BLaER1 (cell line): ENCODE data around the gene ZNF624.
"Not testable (repeated sequence)": the region's sequence is repeated elsewhere in the genome, so short reads cannot be mapped to it uniquely, and the experiment has no call there.

ENCODE experiments used
- H3K27ac ChIP-seq: shearing (Covaris generic); formaldehyde crosslinking; 2 replicates; pipeline ENCODE4 v1.8.1; 2022
- H3K27me3 ChIP-seq: shearing (Covaris generic); formaldehyde crosslinking; 2 replicates; pipeline ENCODE4 v1.8.1; 2022
- H3K36me3 ChIP-seq: shearing (Covaris generic); formaldehyde crosslinking; 2 replicates; pipeline ENCODE4 v1.8.1; 2022
- H3K4me1 ChIP-seq: shearing (Covaris generic); formaldehyde crosslinking; 2 replicates; pipeline ENCODE4 v1.8.1; 2022
- H3K4me2 ChIP-seq: shearing (Covaris generic); formaldehyde crosslinking; 2 replicates; pipeline ENCODE4 v1.8.1; 2022
- H3K4me3 ChIP-seq: shearing (Covaris generic); formaldehyde crosslinking; 2 replicates; pipeline ENCODE4 v1.8.1; 2022
- H3K9ac ChIP-seq: shearing (Covaris generic); formaldehyde crosslinking; 2 replicates; pipeline ENCODE4 v1.8.1; 2022
- H3K9me3 ChIP-seq: shearing (Covaris generic); formaldehyde crosslinking; 2 replicates; pipeline ENCODE4 v1.8.1; 2022
- H4K20me1 ChIP-seq: shearing (Covaris generic); formaldehyde crosslinking; 2 replicates; pipeline ENCODE4 v1.8.1; 2022
- Cebpa-rat ChIP-seq: shearing (Covaris generic); IDR thresholded peaks from 2 replicates; pipeline ENCODE4 v1.8.1; 2022

ZNF624 gene

GRCh38 chr17:16653367-16654041 is at the start of gene ZNF624:
TSS of gene ZNF624 (minus strand) at chr17:16653850.
- H3K9ac ChIP-seq: peak within 1 kb of the TSS; percentile 84
- no peaks in the 10 kb centered on the region for H3K27me3 ChIP-seq
- H3K27ac ChIP-seq: peak within 1 kb of the TSS; percentile 80
- H3K4me1 ChIP-seq: peaks cover 17% of the 10 kb centered on the region
- peak within 1 kb of the TSS; percentile 91 for H3K4me2 ChIP-seq
- H4K20me1 ChIP-seq: no peaks in the 10 kb centered on the region
- peaks cover 18% of the 10 kb centered on the region for H3K9me3 ChIP-seq
- H3K36me3 ChIP-seq: peaks cover 10% of the 10 kb centered on the region
- TF ChIP-seq Cebpa-rat: no peak
- peak within 1 kb of the TSS; percentile 80 for H3K4me3 ChIP-seq

- H3K4me1 ChIP-seq: 0 out of 2 replicates have a peak, but pooled peaks cover 13% of the 10 kb centered on the region
- not testable (repeated sequence) for H3K27ac ChIP-seq, H3K4me2 ChIP-seq, H3K9ac ChIP-seq, H4K20me1 ChIP-seq, H3K36me3 ChIP-seq, H3K27me3 ChIP-seq, H3K4me3 ChIP-seq, H3K9me3 ChIP-seq
These were observed 44.0 kb upstream of the ZNF624 start for GRCh38 chr17:16697603-16698002.

- not testable (repeated sequence) for H4K20me1 ChIP-seq, H3K9ac ChIP-seq, H3K4me1 ChIP-seq, H3K27ac ChIP-seq, H3K27me3 ChIP-seq, H3K4me3 ChIP-seq, H3K36me3 ChIP-seq, H3K4me2 ChIP-seq
- H3K9me3 ChIP-seq: peaks cover 14% of the 10 kb centered on the region; the same call in 1 of the 2 replicates
These were observed 36.8 kb upstream of the ZNF624 start for GRCh38 chr17:16690447-16690846.

GRCh38 chr17:16689731-16690281 is 36.2 kb upstream of the ZNF624 start, which contains the start of gene CCDC144A:
TSS of gene CCDC144A (plus strand) at chr17:16690241. CDS start at chr17:16690401, 160 bp downstream.
- H4K20me1 ChIP-seq, H3K27me3 ChIP-seq, H3K36me3 ChIP-seq, H3K9ac ChIP-seq, H3K27ac ChIP-seq, H3K4me2 ChIP-seq, H3K4me1 ChIP-seq, H3K4me3 ChIP-seq: not testable (repeated sequence)
- H3K9me3 ChIP-seq: peaks cover 14% of the 10 kb centered on the region; the same call in 1 of the 2 replicates

- H3K36me3 ChIP-seq, H3K9ac ChIP-seq, H3K4me3 ChIP-seq, H3K4me1 ChIP-seq, H4K20me1 ChIP-seq, H3K4me2 ChIP-seq, H3K27ac ChIP-seq: not testable (repeated sequence)
- peaks cover 14% of the 10 kb centered on the region; the same call in 1 of the 2 replicates for H3K9me3 ChIP-seq
- H3K27me3 ChIP-seq: peaks cover 16% of the 10 kb centered on the region
These were observed 33.5 kb upstream of the ZNF624 start for GRCh38 chr17:16687151-16687550.

- not testable (repeated sequence) for H3K4me2 ChIP-seq, H4K20me1 ChIP-seq, H3K36me3 ChIP-seq, H3K4me3 ChIP-seq, H3K4me1 ChIP-seq, H3K9ac ChIP-seq, H3K27ac ChIP-seq
- Histone ChIP-seq H3K27me3 (peaks cover 16% of the 10 kb centered on the region), H3K9me3 (peaks cover 14% of the 10 kb centered on the region; the same call in 1 of the 2 replicates)
These were observed 32.4 kb upstream of the ZNF624 start for GRCh38 chr17:16686019-16686418.

- H3K4me1 ChIP-seq, H3K36me3 ChIP-seq, H3K9me3 ChIP-seq, H3K27ac ChIP-seq, H3K4me3 ChIP-seq, H3K9ac ChIP-seq, H4K20me1 ChIP-seq: not testable (repeated sequence)
- Histone ChIP-seq H3K4me2 (peak overlapping the region; percentile 55), H3K27me3 (peaks cover 16% of the 10 kb centered on the region)
These were observed 29.9 kb upstream of the ZNF624 start for GRCh38 chr17:16683290-16684138.

GRCh38 chr17:16676676-16677268 is 23.1 kb upstream of the ZNF624 start:
- H4K20me1 ChIP-seq: no peaks in the 10 kb centered on the region
- no peak overlapping the region for H3K27ac ChIP-seq
- H3K36me3 ChIP-seq: no peaks in the 10 kb centered on the region
- H3K27me3 ChIP-seq: no peaks in the 10 kb centered on the region
- no peaks in the 10 kb centered on the region for H3K9me3 ChIP-seq
- H3K9ac ChIP-seq: no peak overlapping the region
- H3K4me3 ChIP-seq: no peak overlapping the region
- no peaks in the 10 kb centered on the region for H3K4me1 ChIP-seq
- no peak overlapping the region for H3K4me2 ChIP-seq
- TF ChIP-seq Cebpa-rat: no peak

GRCh38 chr17:16666907-16667636 is 13.4 kb upstream of the ZNF624 start:
- H3K27me3 ChIP-seq: peaks cover 14% of the 10 kb centered on the region; the same call in 1 of the 2 replicates

GRCh38 chr17:16666553-16666906 is 12.9 kb upstream of the ZNF624 start:
- peak overlapping the region; percentile 64 for H3K4me3 ChIP-seq
- H3K27ac ChIP-seq: peak overlapping the region; percentile 56
- H3K4me1 ChIP-seq: peaks cover 24% of the 10 kb centered on the region

More at GRCh38 chr17:16666907-16667636, 13.4 kb upstream of the ZNF624 start:
- Histone ChIP-seq H3K4me1 (peaks cover 24% of the 10 kb centered on the region), H3K27ac (peak overlapping the region; percentile 56), H3K4me2 (peak overlapping the region; percentile 97), H3K9ac (peak overlapping the region; percentile 65), H3K4me3 (peak overlapping the region; percentile 64)
- H3K9me3 ChIP-seq, H4K20me1 ChIP-seq, H3K36me3 ChIP-seq: not testable (repeated sequence)

More at GRCh38 chr17:16666553-16666906, 12.9 kb upstream of the ZNF624 start:
- H3K9ac ChIP-seq: peak overlapping the region; percentile 65; the same call in 1 of the 2 replicates
- H3K36me3 ChIP-seq, H3K9me3 ChIP-seq, H4K20me1 ChIP-seq: not testable (repeated sequence)
- peak overlapping the region; percentile 97 for H3K4me2 ChIP-seq
- H3K27me3 ChIP-seq: peaks cover 14% of the 10 kb centered on the region; the same call in 1 of the 2 replicates
